K562 (cell line): ENCODE measurements around the gene TUT1. TPM values are rescaled to one million over a fixed set of nuclear protein-coding genes. Genes with fewer than 3 reads are reported as not detected.

ENCODE experiments used
- DDX20 ChIP-seq: fragments of 450-650 bp; IDR thresholded peaks from 2 replicates; pipeline ENCODE4 v1.6.1; 2016; ENCODE audit warnings: missing genetic modification characterization, low read depth, mild to moderate bottlenecking, missing compliant biosample characterization, moderate library complexity
- KAT7 ChIP-seq: sonication (generic); formaldehyde crosslinking; IDR thresholded peaks from 2 replicates; pipeline ENCODE4 v1.8.0; 2022; ENCODE audit warnings: missing genetic modification reagents, mild to moderate bottlenecking, borderline replicate concordance
- MAZ ChIP-seq, 2 experiments: fragments of 450-650 bp in 1 of 2; sonication (generic) in 1 of 2; formaldehyde crosslinking; IDR thresholded peaks in 1 of 2; conservative IDR thresholded peaks in 1 of 2; 2 replicates each; pipeline versions ENCODE4 v1.4.0 to v1.5.0; 2020; ENCODE audit warnings: mild to moderate bottlenecking in 1 of 2, missing genetic modification reagents in 1 of 2
- MGA ChIP-seq: fragments of 450-650 bp; IDR thresholded peaks from 2 replicates; pipeline ENCODE4 v1.6.1; 2016; ENCODE audit warnings: mild to moderate bottlenecking, moderate library complexity
- NELFE ChIP-seq: IDR thresholded peaks from 2 replicates; pipeline ENCODE4 v1.6.1; 2011; ENCODE audit warnings: mild to moderate bottlenecking; ENCODE audit not compliant: insufficient read depth, insufficient read length
- NR3C1 ChIP-seq: sonication (generic); formaldehyde crosslinking; IDR thresholded peaks from 2 replicates; pipeline ENCODE4 v1.8.1; 2022; ENCODE audit warnings: missing genetic modification reagents
- RCOR1 ChIP-seq, 2 experiments: IDR thresholded peaks; 2 replicates each; pipeline ENCODE4 v1.6.1; 2012; ENCODE audit warnings: low read depth in 2 of 2, low read length in 2 of 2, borderline replicate concordance in 1 of 2, improper control_type of control experiment in 1 of 2
- SNRNP70 ChIP-seq: fragments of 200-400 bp; formaldehyde crosslinking; optimal IDR thresholded peaks from 2 replicates; pipeline ENCODE3; 2017; ENCODE audit warnings: low read depth, low read length
- SRSF1 ChIP-seq: fragments of 200-400 bp; formaldehyde crosslinking; IDR thresholded peaks from 2 replicates; pipeline ENCODE4 v1.6.1; 2017; ENCODE audit warnings: mild to moderate bottlenecking, low read depth, low read length, moderate library complexity
- UBTF ChIP-seq, 2 experiments: IDR thresholded peaks; 2 replicates each; pipeline ENCODE4 v1.6.1; 2012; ENCODE audit warnings: improper control_type of control experiment in 2 of 2, low read depth in 2 of 2, low read length in 2 of 2, borderline replicate concordance in 1 of 2
- ZNF263 ChIP-seq: sonication (generic); formaldehyde crosslinking; IDR thresholded peaks from 2 replicates; pipeline ENCODE4 v1.8.0; 2022; ENCODE audit warnings: mild to moderate bottlenecking, missing genetic modification reagents, borderline replicate concordance
- ZNF75A ChIP-seq: fragments of 450-650 bp; formaldehyde crosslinking; IDR thresholded peaks from 2 replicates; pipeline ENCODE4 v1.4.0; 2020; ENCODE audit warnings: mild to moderate bottlenecking
- polyA plus RNA-seq, 8 experiments: library from polyadenylated mRNA; depleted of rRNA in 4 of 8; stranded (reverse) in 5 of 8; unstranded in 3 of 8; fragments of >200 nt; fragmentation: Nextera tagmentation in 2 of 8; fragmentation: Illumina TruSeq in 1 of 8; extraction: Ambion mirVana in 2 of 8; extraction: Trizol in 1 of 8; gene quantifications; 2 replicates each; pipeline versions ENCODE4 v1.2.1 to v1.2.3, GENCODE V29; 2011 to 2014; ENCODE audit warnings: inconsistent platforms in 1 of 8, missing spikeins in 1 of 8
- total RNA-seq, 7 experiments: library from RNA; depleted of rRNA in 6 of 7; stranded (reverse); fragments of >200 nt in 6 of 7; fragmentation: Illumina TruSeq in 2 of 7; extraction: Trizol in 2 of 7; gene quantifications; 2 replicates each; pipeline versions ENCODE4 v1.2.1 to v1.2.3, GENCODE V29; 2011 to 2021; ENCODE audit warnings: low replicate concordance in 1 of 7

The TUT1 gene
- total and polyA plus RNA-seq, 9 of the 15 experiments (the other 6 are each of a cell fraction or from before 2014, with no cell fraction given): 0.66 to 44.3 (median 15.7) TPM

- TF ChIP-seq RCOR1 (IDR thresholded peaks at IDR 0.05; ENCODE audit: borderline replicate concordance in 1 of 2, low read depth in 2 of 2, low read length in 2 of 2) (peak in 1 of 2 experiments; percentile 42; a peak in 1 of 4 replicates), NR3C1 (CRISPR knock-in tag) (no peak), KAT7 (no peak; the same call in 1 of the 2 replicates), MGA (no peak), ZNF75A (CRISPR knock-in tag) (no peak), SNRNP70 (no peak), DDX20 (tag) (no peak), UBTF (IDR thresholded peaks at IDR 0.05; ENCODE audit: borderline replicate concordance in 1 of 2, low read depth in 2 of 2, low read length in 2 of 2) (0 out of 4 replicates have a peak, but pooled peaks of 1 of the 2 experiments have one; percentile 33), NELFE (no peak), MAZ (CRISPR knock-in tag; conservative IDR thresholded peaks at IDR 0.05 in 1 of 2, IDR thresholded peaks at IDR 0.05 in 1 of 2) (peak in 1 of 2 experiments; percentile 65; a peak in 2 of 4 replicates), ZNF263 (CRISPR knock-in tag) (peak; percentile 67; the same call in 1 of the 2 replicates), SRSF1 (no peak)
Measured at GRCh38 chr11:62611705-62612365, 20.5 kb upstream of the TUT1 start (continued).
